K562 (cell line): ENCODE data around the gene FILIP1L.

Source experiments
- POLR2A ChIP-seq: fragments of 450-650 bp; conservative IDR thresholded peaks from 2 replicates; pipeline ENCODE4 v1.6.1; 2016
- TF ChIP-seq, protein P1 (sequence below), 2 experiments: fragments of 450-650 bp; formaldehyde crosslinking in 1 of 2; IDR thresholded peaks; 2 replicates each; pipeline versions ENCODE4 v1.4.0 to v1.6.1; 2014 to 2020; ENCODE audit warnings: mild to moderate bottlenecking in 2 of 2, borderline replicate concordance in 1 of 2, low read depth in 1 of 2

DNA sequence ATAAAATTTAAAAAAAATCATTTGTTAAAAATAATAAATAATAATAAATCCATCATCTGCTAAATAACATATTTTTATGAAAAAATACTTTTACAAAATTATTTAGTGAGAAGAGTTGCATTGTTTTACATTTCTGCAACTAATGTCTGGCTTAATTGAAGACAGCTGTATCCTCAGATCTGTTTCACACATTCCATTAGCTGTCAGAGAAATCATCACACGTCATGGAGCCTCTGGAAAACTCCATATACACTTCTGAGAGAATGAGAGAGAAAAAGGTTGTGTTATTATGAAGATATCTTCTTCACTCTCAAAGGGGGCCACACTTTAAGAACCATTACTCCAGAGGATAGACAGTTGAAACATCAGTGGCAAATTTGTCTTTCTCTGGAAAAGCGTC lies 255.8 kb downstream of the FILIP1L start:
- TF ChIP-seq, protein P1, sequence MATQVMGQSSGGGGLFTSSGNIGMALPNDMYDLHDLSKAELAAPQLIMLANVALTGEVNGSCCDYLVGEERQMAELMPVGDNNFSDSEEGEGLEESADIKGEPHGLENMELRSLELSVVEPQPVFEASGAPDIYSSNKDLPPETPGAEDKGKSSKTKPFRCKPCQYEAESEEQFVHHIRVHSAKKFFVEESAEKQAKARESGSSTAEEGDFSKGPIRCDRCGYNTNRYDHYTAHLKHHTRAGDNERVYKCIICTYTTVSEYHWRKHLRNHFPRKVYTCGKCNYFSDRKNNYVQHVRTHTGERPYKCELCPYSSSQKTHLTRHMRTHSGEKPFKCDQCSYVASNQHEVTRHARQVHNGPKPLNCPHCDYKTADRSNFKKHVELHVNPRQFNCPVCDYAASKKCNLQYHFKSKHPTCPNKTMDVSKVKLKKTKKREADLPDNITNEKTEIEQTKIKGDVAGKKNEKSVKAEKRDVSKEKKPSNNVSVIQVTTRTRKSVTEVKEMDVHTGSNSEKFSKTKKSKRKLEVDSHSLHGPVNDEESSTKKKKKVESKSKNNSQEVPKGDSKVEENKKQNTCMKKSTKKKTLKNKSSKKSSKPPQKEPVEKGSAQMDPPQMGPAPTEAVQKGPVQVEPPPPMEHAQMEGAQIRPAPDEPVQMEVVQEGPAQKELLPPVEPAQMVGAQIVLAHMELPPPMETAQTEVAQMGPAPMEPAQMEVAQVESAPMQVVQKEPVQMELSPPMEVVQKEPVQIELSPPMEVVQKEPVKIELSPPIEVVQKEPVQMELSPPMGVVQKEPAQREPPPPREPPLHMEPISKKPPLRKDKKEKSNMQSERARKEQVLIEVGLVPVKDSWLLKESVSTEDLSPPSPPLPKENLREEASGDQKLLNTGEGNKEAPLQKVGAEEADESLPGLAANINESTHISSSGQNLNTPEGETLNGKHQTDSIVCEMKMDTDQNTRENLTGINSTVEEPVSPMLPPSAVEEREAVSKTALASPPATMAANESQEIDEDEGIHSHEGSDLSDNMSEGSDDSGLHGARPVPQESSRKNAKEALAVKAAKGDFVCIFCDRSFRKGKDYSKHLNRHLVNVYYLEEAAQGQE (IDR thresholded peaks at IDR 0.05; ENCODE audit: borderline replicate concordance) = no peak
- TF ChIP-seq, protein P1 (CRISPR knock-in tag; IDR thresholded peaks at IDR 0.05; ENCODE audit: low read depth) = no peak
- TF ChIP-seq POLR2A = no peak
